Measurements from ENCODE around the gene LTBR.

- TF ChIP-seq POLR2A (IDR thresholded peaks at IDR 0.05), result no peak
- TF ChIP-seq, protein P1, sequence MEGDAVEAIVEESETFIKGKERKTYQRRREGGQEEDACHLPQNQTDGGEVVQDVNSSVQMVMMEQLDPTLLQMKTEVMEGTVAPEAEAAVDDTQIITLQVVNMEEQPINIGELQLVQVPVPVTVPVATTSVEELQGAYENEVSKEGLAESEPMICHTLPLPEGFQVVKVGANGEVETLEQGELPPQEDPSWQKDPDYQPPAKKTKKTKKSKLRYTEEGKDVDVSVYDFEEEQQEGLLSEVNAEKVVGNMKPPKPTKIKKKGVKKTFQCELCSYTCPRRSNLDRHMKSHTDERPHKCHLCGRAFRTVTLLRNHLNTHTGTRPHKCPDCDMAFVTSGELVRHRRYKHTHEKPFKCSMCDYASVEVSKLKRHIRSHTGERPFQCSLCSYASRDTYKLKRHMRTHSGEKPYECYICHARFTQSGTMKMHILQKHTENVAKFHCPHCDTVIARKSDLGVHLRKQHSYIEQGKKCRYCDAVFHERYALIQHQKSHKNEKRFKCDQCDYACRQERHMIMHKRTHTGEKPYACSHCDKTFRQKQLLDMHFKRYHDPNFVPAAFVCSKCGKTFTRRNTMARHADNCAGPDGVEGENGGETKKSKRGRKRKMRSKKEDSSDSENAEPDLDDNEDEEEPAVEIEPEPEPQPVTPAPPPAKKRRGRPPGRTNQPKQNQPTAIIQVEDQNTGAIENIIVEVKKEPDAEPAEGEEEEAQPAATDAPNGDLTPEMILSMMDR (IDR thresholded peaks at IDR 0.05), result no peak
- TF ChIP-seq POLR2AphosphoS5 (IDR thresholded peaks at IDR 0.05), result peak in 1 of 3 donors; percentile 40
Measured at GRCh38 chr12:6345319-6346091, 38.5 kb upstream of the LTBR start.
